ENCODE data around the gene CNOT9.
"Not testable (repeated sequence)": the region's sequence is repeated elsewhere in the genome, so short reads cannot be mapped to it uniquely, and the experiment has no call there.

- TF ChIP-seq REST (IDR thresholded peaks at IDR 0.05; ENCODE audit: insufficient read depth in 1 of 2, low read depth in 2 of 2, low read length in 1 of 2); CTCF (IDR thresholded peaks at IDR 0.05); TCF7L2 (IDR thresholded peaks at IDR 0.05; ENCODE audit: low read depth, low read length); SIN3A (IDR thresholded peaks at IDR 0.05; ENCODE audit: borderline replicate concordance, insufficient read depth, low read depth, low read length); POLR2AphosphoS5 (IDR thresholded peaks at IDR 0.05; ENCODE audit: low read depth, low read length): not testable (repeated sequence)
Measured at GRCh38 chr2:218528409-218528808, 40.2 kb upstream of the CNOT9 start.

All from Panc1 (cell line).